Measurements from ENCODE around the gene RNF207.

DNA sequence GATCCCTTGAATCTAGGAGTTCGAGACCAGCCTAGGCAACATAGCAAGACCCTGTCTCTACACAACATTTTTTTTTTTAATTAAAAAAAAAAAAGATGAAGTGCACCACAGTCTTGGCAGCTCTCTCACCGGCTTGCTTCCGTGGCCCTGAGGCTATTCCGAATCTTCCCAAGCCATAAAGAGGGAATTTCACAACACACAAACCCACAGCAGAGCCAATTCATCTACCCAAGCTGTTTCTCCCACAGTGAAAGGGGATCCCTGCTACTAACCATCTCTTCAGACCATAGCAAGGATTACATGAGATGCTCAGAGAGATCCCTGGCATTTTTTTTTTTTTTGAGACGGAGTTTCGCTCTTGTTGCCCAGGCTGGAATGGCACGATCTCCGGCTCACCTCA lies 17.5 kb upstream of the RNF207 start:
- TF ChIP-seq, protein P1, sequence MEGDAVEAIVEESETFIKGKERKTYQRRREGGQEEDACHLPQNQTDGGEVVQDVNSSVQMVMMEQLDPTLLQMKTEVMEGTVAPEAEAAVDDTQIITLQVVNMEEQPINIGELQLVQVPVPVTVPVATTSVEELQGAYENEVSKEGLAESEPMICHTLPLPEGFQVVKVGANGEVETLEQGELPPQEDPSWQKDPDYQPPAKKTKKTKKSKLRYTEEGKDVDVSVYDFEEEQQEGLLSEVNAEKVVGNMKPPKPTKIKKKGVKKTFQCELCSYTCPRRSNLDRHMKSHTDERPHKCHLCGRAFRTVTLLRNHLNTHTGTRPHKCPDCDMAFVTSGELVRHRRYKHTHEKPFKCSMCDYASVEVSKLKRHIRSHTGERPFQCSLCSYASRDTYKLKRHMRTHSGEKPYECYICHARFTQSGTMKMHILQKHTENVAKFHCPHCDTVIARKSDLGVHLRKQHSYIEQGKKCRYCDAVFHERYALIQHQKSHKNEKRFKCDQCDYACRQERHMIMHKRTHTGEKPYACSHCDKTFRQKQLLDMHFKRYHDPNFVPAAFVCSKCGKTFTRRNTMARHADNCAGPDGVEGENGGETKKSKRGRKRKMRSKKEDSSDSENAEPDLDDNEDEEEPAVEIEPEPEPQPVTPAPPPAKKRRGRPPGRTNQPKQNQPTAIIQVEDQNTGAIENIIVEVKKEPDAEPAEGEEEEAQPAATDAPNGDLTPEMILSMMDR (IDR thresholded peaks at IDR 0.05) = no peak
- no peak for TF ChIP-seq POLR2AphosphoS5 (IDR thresholded peaks at IDR 0.05)

All from esophagus muscularis mucosa (tissue), 3 donors.